ENCODE measurements around the gene LMTK3.

GRCh38 chr19:48497728-48498594, 13.7 kb downstream of the LMTK3 start:
- TF ChIP-seq ZBTB33 (IDR thresholded peaks at IDR 0.05; ENCODE audit: borderline replicate concordance, low read depth) (no peak), CTCF (IDR thresholded peaks at IDR 0.05) (no peak), POLR2AphosphoS5 (IDR thresholded peaks at IDR 0.05; ENCODE audit: low read depth, low read length) (no peak), RAD21 (IDR thresholded peaks at IDR 0.05; ENCODE audit: low read length) (no peak), RFX5 (IDR thresholded peaks at IDR 0.05; ENCODE audit: low read length) (no peak), JUND (IDR thresholded peaks at IDR 0.05) (no peak), FOXJ3 (CRISPR knock-in tag; IDR thresholded peaks at IDR 0.05) (no peak), MEF2A (IDR thresholded peaks at IDR 0.05; ENCODE audit: borderline replicate concordance, low read depth) (no peak)

Measured in SK-N-SH (cell line).